Breast epithelium (tissue), 3 donors: ENCODE measurements around the gene CXCL3.

Source experiments
- POLR2A ChIP-seq: fragments of 450-650 bp; IDR thresholded peaks from one replicate; pipeline ENCODE4 v1.6.1; 2016; ENCODE audit warnings: antibody characterized with exemption, mild to moderate bottlenecking, moderate library complexity
- POLR2AphosphoS5 ChIP-seq, 3 donors: sonication (generic); formaldehyde crosslinking; IDR thresholded peaks; one replicate each; pipeline ENCODE4 v1.6.1; 2017; ENCODE audit warnings: antibody characterized with exemption in 3 of 3
- TF ChIP-seq, protein P1 (sequence below), 3 donors: fragments of 450-650 bp; IDR thresholded peaks; one replicate each; pipeline ENCODE4 v1.5.1; 2016 to 2017; ENCODE audit warnings: antibody characterized with exemption in 3 of 3, mild to moderate bottlenecking in 3 of 3, moderate library complexity in 3 of 3

DNA sequence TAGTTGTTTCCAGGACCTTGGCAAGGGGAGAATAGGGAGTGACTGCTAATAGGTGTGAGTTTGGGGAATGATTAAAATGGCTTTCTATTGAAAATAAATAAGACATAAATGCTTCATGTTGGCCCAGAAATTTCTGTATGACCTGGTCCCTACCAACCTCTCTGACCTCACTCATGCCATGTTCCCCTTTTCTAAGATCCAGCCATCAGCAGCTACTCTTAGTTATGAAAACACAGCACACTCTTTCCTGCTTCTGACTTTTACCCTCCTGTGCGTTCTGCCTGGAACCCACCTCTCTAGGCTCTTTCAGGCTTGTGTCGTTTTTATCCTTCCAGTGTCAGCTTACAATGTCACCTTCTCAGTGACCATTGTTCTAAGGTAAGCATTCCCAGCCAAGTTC, 25.2 kb downstream of the CXCL3 start:
- TF ChIP-seq, protein P1, sequence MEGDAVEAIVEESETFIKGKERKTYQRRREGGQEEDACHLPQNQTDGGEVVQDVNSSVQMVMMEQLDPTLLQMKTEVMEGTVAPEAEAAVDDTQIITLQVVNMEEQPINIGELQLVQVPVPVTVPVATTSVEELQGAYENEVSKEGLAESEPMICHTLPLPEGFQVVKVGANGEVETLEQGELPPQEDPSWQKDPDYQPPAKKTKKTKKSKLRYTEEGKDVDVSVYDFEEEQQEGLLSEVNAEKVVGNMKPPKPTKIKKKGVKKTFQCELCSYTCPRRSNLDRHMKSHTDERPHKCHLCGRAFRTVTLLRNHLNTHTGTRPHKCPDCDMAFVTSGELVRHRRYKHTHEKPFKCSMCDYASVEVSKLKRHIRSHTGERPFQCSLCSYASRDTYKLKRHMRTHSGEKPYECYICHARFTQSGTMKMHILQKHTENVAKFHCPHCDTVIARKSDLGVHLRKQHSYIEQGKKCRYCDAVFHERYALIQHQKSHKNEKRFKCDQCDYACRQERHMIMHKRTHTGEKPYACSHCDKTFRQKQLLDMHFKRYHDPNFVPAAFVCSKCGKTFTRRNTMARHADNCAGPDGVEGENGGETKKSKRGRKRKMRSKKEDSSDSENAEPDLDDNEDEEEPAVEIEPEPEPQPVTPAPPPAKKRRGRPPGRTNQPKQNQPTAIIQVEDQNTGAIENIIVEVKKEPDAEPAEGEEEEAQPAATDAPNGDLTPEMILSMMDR (IDR thresholded peaks at IDR 0.05), result no peak
- no peak for TF ChIP-seq POLR2A
- no peak for TF ChIP-seq POLR2AphosphoS5 (IDR thresholded peaks at IDR 0.05)
